Measurements from ENCODE around the gene FAM228B.

The FAM228B gene

DNA sequence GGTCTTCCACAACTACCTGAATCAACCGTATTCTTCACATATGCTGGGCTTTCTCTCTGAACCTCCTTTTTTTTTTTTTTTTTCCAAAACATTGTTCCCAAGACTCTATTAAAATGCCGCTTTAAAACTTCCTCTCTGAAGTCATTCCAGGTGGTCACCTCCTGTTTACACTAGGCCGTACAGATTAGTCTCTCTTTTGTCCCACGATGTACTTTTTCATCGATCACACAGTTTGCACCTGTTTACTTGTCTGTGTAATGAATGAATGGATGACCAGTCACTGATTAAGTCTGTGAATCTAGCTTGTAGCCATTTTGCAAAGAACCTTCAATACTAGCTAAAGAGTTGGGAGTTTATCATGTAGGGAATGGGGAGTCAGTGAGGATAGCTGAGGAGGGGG is 34.9 kb downstream of the FAM228B start:
- TF ChIP-seq, protein P1, sequence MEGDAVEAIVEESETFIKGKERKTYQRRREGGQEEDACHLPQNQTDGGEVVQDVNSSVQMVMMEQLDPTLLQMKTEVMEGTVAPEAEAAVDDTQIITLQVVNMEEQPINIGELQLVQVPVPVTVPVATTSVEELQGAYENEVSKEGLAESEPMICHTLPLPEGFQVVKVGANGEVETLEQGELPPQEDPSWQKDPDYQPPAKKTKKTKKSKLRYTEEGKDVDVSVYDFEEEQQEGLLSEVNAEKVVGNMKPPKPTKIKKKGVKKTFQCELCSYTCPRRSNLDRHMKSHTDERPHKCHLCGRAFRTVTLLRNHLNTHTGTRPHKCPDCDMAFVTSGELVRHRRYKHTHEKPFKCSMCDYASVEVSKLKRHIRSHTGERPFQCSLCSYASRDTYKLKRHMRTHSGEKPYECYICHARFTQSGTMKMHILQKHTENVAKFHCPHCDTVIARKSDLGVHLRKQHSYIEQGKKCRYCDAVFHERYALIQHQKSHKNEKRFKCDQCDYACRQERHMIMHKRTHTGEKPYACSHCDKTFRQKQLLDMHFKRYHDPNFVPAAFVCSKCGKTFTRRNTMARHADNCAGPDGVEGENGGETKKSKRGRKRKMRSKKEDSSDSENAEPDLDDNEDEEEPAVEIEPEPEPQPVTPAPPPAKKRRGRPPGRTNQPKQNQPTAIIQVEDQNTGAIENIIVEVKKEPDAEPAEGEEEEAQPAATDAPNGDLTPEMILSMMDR (IDR thresholded peaks at IDR 0.05; ENCODE audit: low read depth, low read length, missing control alignments): no peak
- no peak overlapping the region for H3K4me3 ChIP-seq (ENCODE audit: low read depth, low read length)
- DNase-seq (ENCODE audit: low read depth): no peak

DNA sequence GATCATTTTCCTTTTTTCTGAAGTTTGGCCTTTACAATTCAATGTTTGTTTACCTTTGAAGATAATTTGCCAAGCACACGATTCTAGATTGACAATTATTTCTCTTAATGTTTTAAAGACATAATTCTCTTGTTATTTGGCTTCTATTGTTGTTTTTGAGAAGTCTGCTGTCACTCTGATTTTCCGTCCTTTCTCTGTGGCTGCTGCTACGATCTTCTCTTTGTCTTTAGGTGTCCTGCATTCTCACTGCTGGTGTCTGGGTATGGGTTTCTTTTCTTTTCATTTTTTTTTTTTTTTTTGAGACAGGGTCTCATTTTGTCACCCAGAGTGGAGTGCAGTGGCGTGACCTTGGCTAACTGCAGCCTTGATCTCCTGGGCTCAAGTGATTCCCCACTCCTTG is 36.4 kb downstream of the FAM228B start:
- TF ChIP-seq, protein P1 (IDR thresholded peaks at IDR 0.05; ENCODE audit: low read depth, low read length, missing control alignments): no peak
- H3K4me3 ChIP-seq (ENCODE audit: low read depth, low read length): no peak overlapping the region
- DNase-seq (ENCODE audit: low read depth): no peak

DNA sequence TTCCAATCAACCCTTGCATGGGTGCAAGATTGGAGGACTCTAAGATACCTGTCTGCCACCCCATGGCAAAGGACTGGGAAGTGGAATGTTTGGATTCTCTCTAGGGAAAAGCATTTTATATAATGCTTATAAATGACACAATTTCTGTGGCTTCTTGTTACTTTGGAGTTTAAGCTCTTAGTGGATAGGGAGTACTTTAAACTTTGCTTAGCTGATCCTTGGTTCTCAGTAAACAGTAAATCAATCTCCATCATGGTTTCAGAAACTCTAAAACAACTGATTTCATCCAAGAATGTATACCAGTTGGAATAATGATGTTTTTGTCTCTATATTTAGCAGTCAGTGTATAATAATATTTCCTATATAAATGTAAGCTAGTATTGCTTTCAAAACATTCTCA is 37.5 kb downstream of the FAM228B start:
- no peak for DNase-seq (ENCODE audit: low read depth)
- no peak overlapping the region for H3K4me3 ChIP-seq (ENCODE audit: low read depth, low read length)
- TF ChIP-seq, protein P1 (IDR thresholded peaks at IDR 0.05; ENCODE audit: low read depth, low read length, missing control alignments): no peak

DNA sequence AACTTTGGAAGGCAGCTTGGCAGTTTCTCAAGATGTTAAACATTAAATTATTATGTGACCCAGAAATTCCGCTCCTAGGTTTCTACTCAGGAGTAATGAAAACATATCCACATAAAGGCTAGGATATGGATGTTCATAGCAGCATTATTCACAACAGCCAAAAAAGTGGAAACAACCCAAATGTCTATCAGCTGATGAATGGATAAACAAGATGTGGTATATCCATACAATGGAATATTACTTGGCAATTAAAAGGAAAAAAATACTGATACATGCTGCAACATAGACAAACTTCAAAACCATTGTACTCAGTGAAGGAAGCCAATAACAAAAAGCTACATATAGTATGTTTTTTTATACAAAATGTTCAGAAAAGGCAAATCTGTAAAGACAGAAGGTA is 39.2 kb downstream of the FAM228B start:
- no peak for DNase-seq (ENCODE audit: low read depth)
- H3K4me3 ChIP-seq (ENCODE audit: low read depth, low read length): no peak overlapping the region
- TF ChIP-seq, protein P1 (IDR thresholded peaks at IDR 0.05; ENCODE audit: low read depth, low read length, missing control alignments): no peak

DNA sequence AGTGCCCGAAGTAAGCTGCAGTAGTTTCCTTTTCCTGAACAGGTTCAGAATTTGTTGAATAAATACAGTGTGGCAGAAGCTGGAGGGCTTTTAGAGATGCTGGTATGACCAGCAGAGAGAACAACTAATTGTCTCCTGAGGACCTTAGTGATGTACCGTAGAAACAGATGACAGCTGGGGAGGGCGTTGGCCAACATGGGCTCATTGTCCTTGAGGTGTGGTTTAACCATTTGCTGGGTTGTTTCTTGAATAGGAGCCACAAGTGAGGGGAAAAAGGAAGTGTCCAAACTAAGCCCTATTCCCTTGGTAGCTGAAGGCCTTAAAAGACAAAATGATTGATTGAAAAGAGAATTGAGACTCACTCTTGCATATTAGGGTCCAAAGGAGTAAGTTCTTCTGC is 39.9 kb downstream of the FAM228B start:
- no peak for DNase-seq (ENCODE audit: low read depth)
- TF ChIP-seq, protein P1 (IDR thresholded peaks at IDR 0.05; ENCODE audit: low read depth, low read length, missing control alignments): no peak

DNA sequence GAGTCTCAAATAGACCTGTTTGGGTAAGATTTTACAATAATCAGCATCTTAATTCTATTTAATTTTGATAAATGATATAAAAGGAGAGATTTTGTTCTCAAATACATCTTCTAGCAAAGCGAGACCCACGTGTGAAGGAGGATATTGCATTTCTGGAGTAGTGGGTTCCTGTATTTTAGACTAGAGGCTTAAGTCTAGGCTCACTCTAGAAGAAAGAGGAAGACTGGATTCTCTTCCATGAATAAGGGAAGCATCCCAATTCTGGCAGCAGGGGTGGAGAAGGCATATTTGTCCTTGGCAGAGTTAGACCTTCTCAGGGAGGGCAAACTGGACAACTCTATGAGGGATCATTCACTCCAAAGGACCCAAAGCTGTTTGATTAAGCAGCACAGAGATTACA is 40.3 kb downstream of the FAM228B start:
- TF ChIP-seq, protein P1 (IDR thresholded peaks at IDR 0.05; ENCODE audit: low read depth, low read length, missing control alignments): no peak
- no peak overlapping the region for H3K4me3 ChIP-seq (ENCODE audit: low read depth, low read length)
- DNase-seq (ENCODE audit: low read depth): no peak

More for the DNA sequence above, 39.9 kb downstream of the FAM228B start:
- H3K4me3 ChIP-seq (ENCODE audit: low read depth, low read length): no peak overlapping the region

DNA sequence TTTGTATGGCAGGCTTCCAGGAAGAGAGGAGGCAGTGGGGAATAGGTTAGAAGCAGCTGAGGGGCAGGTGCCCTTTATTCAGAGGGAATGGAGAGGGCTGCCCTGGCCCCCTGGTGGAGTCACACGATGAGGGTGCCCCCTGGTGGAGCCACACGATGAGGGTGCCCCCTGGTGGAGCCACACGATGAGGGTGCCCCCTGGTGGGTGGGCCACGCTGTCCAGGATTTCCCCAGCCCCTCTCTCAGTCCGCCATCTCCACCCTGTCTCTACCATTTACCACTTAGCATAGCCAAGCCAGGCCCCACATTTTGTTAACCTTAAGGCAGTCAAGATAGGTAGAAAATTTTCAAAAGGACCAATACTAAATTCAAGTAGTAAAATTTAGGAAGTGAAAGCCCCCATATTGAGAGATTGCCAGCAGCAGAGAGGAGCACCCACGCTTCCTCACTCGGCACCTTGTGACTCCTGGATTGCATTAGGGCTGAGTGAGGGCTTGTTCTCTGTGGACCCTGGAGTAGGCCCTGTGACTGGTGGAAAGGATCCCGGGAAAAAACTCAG is 41.2 kb downstream of the FAM228B start:
- DNase-seq (ENCODE audit: low read depth): peak; percentile 29
- TF ChIP-seq, protein P1 (IDR thresholded peaks at IDR 0.05; ENCODE audit: low read depth, low read length, missing control alignments): peak; percentile 86
- H3K4me3 ChIP-seq (ENCODE audit: low read depth, low read length): no peak overlapping the region
